HCT116 (cell line): Measurements from ENCODE around the gene IDH3G. TPM values are rescaled to one million over a fixed set of nuclear protein-coding genes. Genes with fewer than 3 reads are reported as not detected.

ENCODE experiments used
- ATAC-seq: fragments of 200-7000 bp; cut with Tn5 transposase; 2 replicates; pipeline ENCODE4 v1.9.1; 2020; ENCODE audit warnings: mild to moderate bottlenecking, moderate library complexity
- BruUV-seq: library from RNA; stranded (reverse); fragments of 400-500 nt; replicated peaks from 2 replicates; lab custom pipeline; 2021; lab: Mats Ljungman, UMichigan
- CTCF ChIA-PET: fragments of 300-600 bp; sonication (Branson Sonifier 250); formaldehyde crosslinking; loops from one replicate; lab custom pipeline; 2021; ENCODE audit warnings: antibody characterized with exemption; lab: Charles Lee
- POLR2A ChIA-PET: fragments of 300-600, 350-600 bp; sonication (Branson Sonifier 250); formaldehyde crosslinking; loops from one replicate; lab custom pipeline; 2021; ENCODE audit warnings: antibody characterized with exemption; lab: Charles Lee
- RAD21 ChIA-PET, 2 experiments: fragments of 300-600 bp; sonication (Branson Sonifier 250); formaldehyde crosslinking; loops; one replicate each; lab custom pipeline; 2023; ENCODE audit warnings: low total read pairs in 2 of 2; ENCODE audit not compliant: uncharacterized antibody in 2 of 2, unreplicated experiment in 2 of 2, low non-redundant PET in 1 of 2; lab: Charles Lee
- DNase-seq: peaks from one replicate; pipeline ENCODE4 v3.0.0-alpha.2; 2010; ENCODE audit warnings: low read depth, low spot score
- H2AFZ ChIP-seq: fragments of 200-600 bp; shearing (Covaris generic), sonication (generic); 2 replicates; pipeline ENCODE4 v1.6.1; 2017; ENCODE audit warnings: low read depth, mixed run types, mixed read lengths, antibody characterized with exemption, low read length; ENCODE audit not compliant: poor library complexity, severe bottlenecking
- H3K27ac ChIP-seq: 2 replicates; pipeline ENCODE4 v1.5.1; 2012; ENCODE audit warnings: low read depth, low read length
- H3K27me3 ChIP-seq: fragments of 200-600 bp; sonication (generic); 2 replicates; pipeline ENCODE4 v1.6.1; 2016; ENCODE audit warnings: mixed run types, low read length, mixed read lengths; ENCODE audit not compliant: insufficient read depth
- H3K36me3 ChIP-seq, 2 experiments: fragments of 200-500 bp in 1 of 2; fragments of 200-600 bp in 1 of 2; sonication (Bioruptor generic) in 1 of 2; sonication (generic) in 1 of 2; 2 replicates each; pipeline versions ENCODE4 v1.5.1 to v1.6.1; 2014 to 2016; ENCODE audit warnings: low read length in 2 of 2, inconsistent platforms in 1 of 2, mixed read lengths in 1 of 2, mixed run types in 1 of 2; ENCODE audit not compliant: insufficient read depth in 2 of 2, control insufficient read depth in 1 of 2
- H3K4me1 ChIP-seq, 2 experiments: fragments of 200-600 bp in 1 of 2; sonication (generic) in 1 of 2; 2 replicates each; pipeline versions ENCODE4 v1.5.1 to v1.6.1; 2012 to 2017; ENCODE audit warnings: low read length in 2 of 2, inconsistent platforms in 1 of 2, mild to moderate bottlenecking in 1 of 2, mixed read lengths in 1 of 2, mixed run types in 1 of 2, moderate library complexity in 1 of 2; ENCODE audit not compliant: insufficient read depth in 2 of 2, control insufficient read depth in 1 of 2
- H3K4me2 ChIP-seq: fragments of 200-600 bp; sonication (generic); 2 replicates; pipeline ENCODE4 v1.6.1; 2017; ENCODE audit warnings: mixed run types, low read length, mixed read lengths
- H3K4me3 ChIP-seq, 2 experiments: fragments of 200-600 bp in 1 of 2; sonication (generic) in 1 of 2; replicated peaks in 1 of 2; 2 replicates each; pipeline ENCODE4 v1.5.1; 2011 to 2016; ENCODE audit warnings: low read length in 2 of 2, control low read depth in 1 of 2, low read depth in 1 of 2, mild to moderate bottlenecking in 1 of 2, mixed read lengths in 1 of 2, mixed run types in 1 of 2
- H3K79me2 ChIP-seq: fragments of 200-600 bp; sonication (generic); 2 replicates; pipeline ENCODE4 v1.6.1; 2017; ENCODE audit warnings: mild to moderate bottlenecking, mixed run types, low read length, moderate library complexity, mixed read lengths; ENCODE audit not compliant: insufficient read depth
- H3K9ac ChIP-seq: fragments of 200-600 bp; sonication (generic); 2 replicates; pipeline ENCODE4 v1.6.1; 2016; ENCODE audit warnings: low read length, mixed read lengths
- H3K9me2 ChIP-seq: fragments of 200-600 bp; sonication (generic), shearing (Covaris generic); 2 replicates; pipeline ENCODE4 v1.6.1; 2017; ENCODE audit warnings: mixed run types, mild to moderate bottlenecking, moderate library complexity; ENCODE audit not compliant: insufficient read depth
- H3K9me3 ChIP-seq, 2 experiments: fragments of 200-500 bp in 1 of 2; fragments of 200-600 bp in 1 of 2; sonication (Bioruptor generic) in 1 of 2; sonication (generic) in 1 of 2; 2 replicates each; pipeline ENCODE4 v1.6.1; 2014 to 2017; ENCODE audit warnings: low read length in 2 of 2, mixed read lengths in 2 of 2, inconsistent platforms in 1 of 2, low read depth in 1 of 2, mild to moderate bottlenecking in 1 of 2, mixed run types in 1 of 2, moderate library complexity in 1 of 2; ENCODE audit not compliant: control insufficient read depth in 1 of 2, insufficient read depth in 1 of 2
- H4K20me1 ChIP-seq: fragments of 200-600 bp; sonication (generic), shearing (Covaris generic); 2 replicates; pipeline ENCODE4 v1.6.1; 2017; ENCODE audit warnings: mixed run types, mild to moderate bottlenecking, moderate library complexity; ENCODE audit not compliant: insufficient read depth
- EGR1 ChIP-seq: IDR thresholded peaks from 2 replicates; pipeline ENCODE4 v1.6.1; 2012; ENCODE audit warnings: low read depth
- ELF1 ChIP-seq: IDR thresholded peaks from 2 replicates; pipeline ENCODE4 v1.6.1; 2012; ENCODE audit warnings: low read depth, borderline replicate concordance
- SIN3A ChIP-seq: IDR thresholded peaks from 2 replicates; pipeline ENCODE4 v1.6.1; 2012; ENCODE audit warnings: low read depth
- TCF7L2 ChIP-seq: IDR thresholded peaks from 2 replicates; pipeline ENCODE4 v1.7.0; 2011; ENCODE audit warnings: borderline replicate concordance, inconsistent platforms; ENCODE audit not compliant: insufficient read depth, insufficient read length; ENCODE audit errors: extremely low read depth
- YY1 ChIP-seq: IDR thresholded peaks from 2 replicates; pipeline ENCODE4 v1.6.1; 2011; ENCODE audit warnings: low read length, low read depth, moderate library complexity, mild to moderate bottlenecking; ENCODE audit not compliant: insufficient replicate concordance; ENCODE audit errors: extremely low read depth
- ZNF274 ChIP-seq: fragments of 200-500 bp; sonication (Bioruptor generic); IDR thresholded peaks from 2 replicates; pipeline ENCODE4 v1.6.1; 2014; ENCODE audit warnings: mild to moderate bottlenecking, low read depth, low read length, inconsistent platforms
- intact Hi-C: fragments of 100-400 bp; cut with micrococcal nuclease; formaldehyde crosslinking; loops from 2 replicates; pipeline ENCODE4 v1.10.0; 2022
- total RNA-seq: library from RNA; stranded (reverse); gene quantifications from one replicate; pipeline ENCODE4 v1.2.1, GENCODE V29; 2021; ENCODE audit not compliant: unreplicated experiment
- TF ChIP-seq, protein P1 (sequence below), 3 experiments: fragments of 200-600 bp in 1 of 3; sonication (generic) in 1 of 3; IDR thresholded peaks in 2 of 3; conservative IDR thresholded peaks in 1 of 3; 2 replicates each; pipeline ENCODE4 v1.5.1; 2012 to 2017; ENCODE audit warnings: low read depth in 2 of 3, low read length in 2 of 3, antibody characterized with exemption in 1 of 3, borderline replicate concordance in 1 of 3, control low read depth in 1 of 3, mild to moderate bottlenecking in 1 of 3, mixed read lengths in 1 of 3, mixed run types in 1 of 3, moderate library complexity in 1 of 3; ENCODE audit not compliant: insufficient read depth in 1 of 3

Gene IDH3G
- total RNA-seq, 1 experiment from 2014 or later: 49.7 TPM

DNA sequence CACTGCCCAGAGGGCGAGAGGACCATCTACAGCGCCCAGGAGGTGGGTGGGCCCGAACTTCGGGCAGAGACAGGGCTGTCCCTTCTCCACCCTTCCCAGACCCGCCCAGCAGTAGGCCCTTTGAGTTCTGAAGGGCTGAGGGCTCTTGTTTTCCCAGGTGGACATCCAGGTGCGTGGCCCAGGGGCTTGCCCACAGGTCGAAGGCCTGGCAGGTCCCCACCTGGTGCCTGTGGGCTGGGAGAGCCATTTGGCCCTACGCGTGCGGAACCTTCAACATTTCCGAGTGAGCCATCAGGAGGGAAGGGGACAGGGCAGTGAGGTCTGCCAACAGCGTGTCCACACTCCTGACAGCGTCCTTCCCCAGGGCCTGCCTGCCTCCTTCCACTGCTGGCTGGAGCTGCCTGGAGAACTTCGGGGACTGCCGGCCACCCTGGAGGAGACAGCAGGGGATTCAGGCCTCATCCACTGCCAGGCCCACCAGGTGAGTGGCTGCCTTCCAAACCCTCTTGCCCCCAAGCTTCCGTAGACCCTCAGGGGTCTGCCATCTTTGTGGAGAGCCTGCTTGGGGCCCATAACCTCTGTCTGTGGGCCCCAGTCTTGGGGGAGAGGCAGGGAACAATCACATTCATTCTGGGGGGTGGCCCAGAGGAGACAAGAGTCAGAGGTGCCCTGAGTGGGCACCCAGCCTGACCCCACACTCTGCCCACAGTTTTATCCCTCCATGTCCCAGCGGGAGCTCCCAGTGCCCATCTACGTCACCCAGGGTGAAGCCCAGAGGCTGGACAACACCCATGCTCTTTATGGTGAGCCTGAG lies 23.4 kb downstream of the IDH3G start:
- Histone ChIP-seq H3K36me3 (no peaks in the 10 kb centered on the region), H3K9me2 (no peaks in the 10 kb centered on the region), H3K4me1 (no peaks in the 10 kb centered on the region; a peak in 1 of 4 replicates), H2AFZ (no peak overlapping the region), H3K9ac (no peak overlapping the region), H3K4me2 (no peak overlapping the region), H3K79me2 (no peaks in the 10 kb centered on the region), H4K20me1 (no peaks in the 10 kb centered on the region), H3K4me3 (no peak overlapping the region), H3K9me3 (no peaks in the 10 kb centered on the region), H3K27me3 (no peaks in the 10 kb centered on the region), H3K27ac (no peak overlapping the region)
- ChIA-PET POLR2A (no interaction called here), CTCF (no interaction called here), RAD21 (no interaction called here)
- intact Hi-C loops: no loop called here
- ATAC-seq (no peak), DNase-seq (no peak)
- TF ChIP-seq ELF1 (no peak), SIN3A (no peak), TCF7L2 (no peak), YY1 (no peak), EGR1 (no peak), ZNF274 (no peak)
- TF ChIP-seq, protein P1, sequence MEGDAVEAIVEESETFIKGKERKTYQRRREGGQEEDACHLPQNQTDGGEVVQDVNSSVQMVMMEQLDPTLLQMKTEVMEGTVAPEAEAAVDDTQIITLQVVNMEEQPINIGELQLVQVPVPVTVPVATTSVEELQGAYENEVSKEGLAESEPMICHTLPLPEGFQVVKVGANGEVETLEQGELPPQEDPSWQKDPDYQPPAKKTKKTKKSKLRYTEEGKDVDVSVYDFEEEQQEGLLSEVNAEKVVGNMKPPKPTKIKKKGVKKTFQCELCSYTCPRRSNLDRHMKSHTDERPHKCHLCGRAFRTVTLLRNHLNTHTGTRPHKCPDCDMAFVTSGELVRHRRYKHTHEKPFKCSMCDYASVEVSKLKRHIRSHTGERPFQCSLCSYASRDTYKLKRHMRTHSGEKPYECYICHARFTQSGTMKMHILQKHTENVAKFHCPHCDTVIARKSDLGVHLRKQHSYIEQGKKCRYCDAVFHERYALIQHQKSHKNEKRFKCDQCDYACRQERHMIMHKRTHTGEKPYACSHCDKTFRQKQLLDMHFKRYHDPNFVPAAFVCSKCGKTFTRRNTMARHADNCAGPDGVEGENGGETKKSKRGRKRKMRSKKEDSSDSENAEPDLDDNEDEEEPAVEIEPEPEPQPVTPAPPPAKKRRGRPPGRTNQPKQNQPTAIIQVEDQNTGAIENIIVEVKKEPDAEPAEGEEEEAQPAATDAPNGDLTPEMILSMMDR (IDR thresholded peaks at IDR 0.05 in 2 of 3, conservative IDR thresholded peaks at IDR 0.05 in 1 of 3; ENCODE audit: borderline replicate concordance in 1 of 3, insufficient read depth in 1 of 3, low read depth in 2 of 3, low read length in 2 of 3): no peak
- BruUV-seq: no TSS peak
